ENCODE measurements around the gene TTLL1.

TTLL1 gene

GRCh38 chr22:43096420-43096819 lies 7.2 kb upstream of the TTLL1 start:
- Mint-ChIP-seq H3K9me3 (peaks cover 4% of the 10 kb centered on the region), H3K4me3 (no peak overlapping the region), H3K27ac (no peak overlapping the region), H3K27me3 (ENCODE audit: low read depth) (no peaks in the 10 kb centered on the region), H3K4me1 (peaks cover 4% of the 10 kb centered on the region), H3K36me3 (ENCODE audit: low read depth) (peaks cover 4% of the 10 kb centered on the region)
- TF ChIP-seq CTCF (IDR thresholded peaks at IDR 0.05; ENCODE audit: unreplicated experiment in 3 of 3) = no peak

- H3K36me3 Mint-ChIP-seq (ENCODE audit: low read depth) = peaks cover 4% of the 10 kb centered on the region
- no peaks in the 10 kb centered on the region for H3K27me3 Mint-ChIP-seq (ENCODE audit: low read depth)
- TF ChIP-seq CTCF (IDR thresholded peaks at IDR 0.05; ENCODE audit: unreplicated experiment in 3 of 3) = no peak
- no peak overlapping the region for H3K4me3 Mint-ChIP-seq
- peaks cover 4% of the 10 kb centered on the region for H3K9me3 Mint-ChIP-seq
- H3K4me1 Mint-ChIP-seq = peaks cover 4% of the 10 kb centered on the region
- no peak overlapping the region for H3K27ac Mint-ChIP-seq
Measured at GRCh38 chr22:43094551-43094950, 5.4 kb upstream of the TTLL1 start.

GRCh38 chr22:43094085-43094484 lies 4.9 kb upstream of the TTLL1 start:
- peaks cover 4% of the 10 kb centered on the region for H3K4me1 Mint-ChIP-seq
- peaks cover 4% of the 10 kb centered on the region for H3K36me3 Mint-ChIP-seq (ENCODE audit: low read depth)
- no peak for TF ChIP-seq CTCF (IDR thresholded peaks at IDR 0.05; ENCODE audit: unreplicated experiment in 3 of 3)
- peaks cover 4% of the 10 kb centered on the region for H3K9me3 Mint-ChIP-seq
- no peak overlapping the region for H3K27ac Mint-ChIP-seq
- no peaks in the 10 kb centered on the region for H3K27me3 Mint-ChIP-seq (ENCODE audit: low read depth)
- H3K4me3 Mint-ChIP-seq = no peak overlapping the region

- H3K9me3 Mint-ChIP-seq = peaks cover 4% of the 10 kb centered on the region
- no peak overlapping the region for H3K4me3 Mint-ChIP-seq
- TF ChIP-seq CTCF (IDR thresholded peaks at IDR 0.05; ENCODE audit: unreplicated experiment in 3 of 3) = no peak
- peaks cover 8% of the 10 kb centered on the region for H3K4me1 Mint-ChIP-seq
- no peaks in the 10 kb centered on the region for H3K27me3 Mint-ChIP-seq (ENCODE audit: low read depth)
- H3K36me3 Mint-ChIP-seq (ENCODE audit: low read depth) = peaks cover 4% of the 10 kb centered on the region
- no peak overlapping the region for H3K27ac Mint-ChIP-seq
Measured at GRCh38 chr22:43092085-43092484, 2.9 kb upstream of the TTLL1 start.

- peak overlapping the region in 2 of 3 experiments; percentile 1 to 21 for H3K27ac Mint-ChIP-seq
- H3K4me3 Mint-ChIP-seq = peak overlapping the region; percentile 79 to 94 (median 90)
- H3K27me3 Mint-ChIP-seq (ENCODE audit: low read depth) = no peaks in the 10 kb centered on the region
- no peaks in the 10 kb centered on the region for H3K9me3 Mint-ChIP-seq
- TF ChIP-seq CTCF (IDR thresholded peaks at IDR 0.05; ENCODE audit: unreplicated experiment in 3 of 3) = peak; percentile 16 to 39 (median 30)
- H3K4me1 Mint-ChIP-seq = peaks cover 4% of the 10 kb centered on the region
- H3K36me3 Mint-ChIP-seq (ENCODE audit: low read depth) = peaks cover 14% of the 10 kb centered on the region
Measured at GRCh38 chr22:43090130-43090789, 1.1 kb upstream of the TTLL1 start.

GRCh38 chr22:43088627-43088983 lies 586 bp downstream of the TTLL1 start:
- H3K36me3 Mint-ChIP-seq (ENCODE audit: low read depth) = peaks cover 16% of the 10 kb centered on the region
- no peaks in the 10 kb centered on the region for H3K9me3 Mint-ChIP-seq
- peaks cover 4% of the 10 kb centered on the region for H3K4me1 Mint-ChIP-seq
- no peak for TF ChIP-seq CTCF (IDR thresholded peaks at IDR 0.05; ENCODE audit: unreplicated experiment in 3 of 3)
- peak overlapping the region in 1 of 3 experiments; percentile 30 for H3K27ac Mint-ChIP-seq
- no peaks in the 10 kb centered on the region for H3K27me3 Mint-ChIP-seq (ENCODE audit: low read depth)
- peak overlapping the region; percentile 84 to 94 (median 90) for H3K4me3 Mint-ChIP-seq
